ENCODE data around the gene CHST15.

GRCh38 chr10:124035928-124036558 lies 57.4 kb downstream of the CHST15 start:
- TF ChIP-seq CTCF (IDR thresholded peaks at IDR 0.05) (no peak), POLR2AphosphoS5 (IDR thresholded peaks at IDR 0.05) (peak in 1 of 3 donors; percentile 25)
